ENCODE data around the gene IGLL5.

The IGLL5 gene

GRCh38 chr22:22854466-22854865 is 33.1 kb upstream of the IGLL5 start:
- Histone ChIP-seq H3K27me3 (ENCODE audit: insufficient read depth, low read length) (no peaks in the 10 kb centered on the region), H3K4me1 (ENCODE audit: insufficient read depth, low read length) (peaks cover 9% of the 10 kb centered on the region), H3K36me3 (ENCODE audit: insufficient read depth, low read length) (no peaks in the 10 kb centered on the region), H3K9me3 (ENCODE audit: low read length) (no peaks in the 10 kb centered on the region), H2AFZ (ENCODE audit: low read depth, low read length) (no peak overlapping the region), H3K4me3 (ENCODE audit: low read length) (no peak overlapping the region)

- Histone ChIP-seq H3K27me3 (ENCODE audit: insufficient read depth, low read length) (no peaks in the 10 kb centered on the region), H3K9me3 (ENCODE audit: low read length) (no peaks in the 10 kb centered on the region), H3K36me3 (ENCODE audit: insufficient read depth, low read length) (no peaks in the 10 kb centered on the region), H3K4me3 (ENCODE audit: low read length) (no peak overlapping the region), H3K4me1 (ENCODE audit: insufficient read depth, low read length) (peaks cover 9% of the 10 kb centered on the region), H2AFZ (ENCODE audit: low read depth, low read length) (no peak overlapping the region)
These were observed 32.5 kb upstream of the IGLL5 start for GRCh38 chr22:22855085-22855484.

GRCh38 chr22:22855617-22856308 is 31.9 kb upstream of the IGLL5 start:
- H3K27me3 ChIP-seq (ENCODE audit: insufficient read depth, low read length) = no peaks in the 10 kb centered on the region
- no peak overlapping the region for H3K4me3 ChIP-seq (ENCODE audit: low read length)
- H3K9me3 ChIP-seq (ENCODE audit: low read length) = no peaks in the 10 kb centered on the region
- no peaks in the 10 kb centered on the region for H3K36me3 ChIP-seq (ENCODE audit: insufficient read depth, low read length)
- H3K4me1 ChIP-seq (ENCODE audit: insufficient read depth, low read length) = peaks cover 9% of the 10 kb centered on the region
- no peak overlapping the region for H2AFZ ChIP-seq (ENCODE audit: low read depth, low read length)

- H3K4me1 ChIP-seq (ENCODE audit: insufficient read depth, low read length) = peaks cover 9% of the 10 kb centered on the region
- no peaks in the 10 kb centered on the region for H3K36me3 ChIP-seq (ENCODE audit: insufficient read depth, low read length)
- no peaks in the 10 kb centered on the region for H3K9me3 ChIP-seq (ENCODE audit: low read length)
- no peak overlapping the region for H2AFZ ChIP-seq (ENCODE audit: low read depth, low read length)
- no peaks in the 10 kb centered on the region for H3K27me3 ChIP-seq (ENCODE audit: insufficient read depth, low read length)
- no peak overlapping the region for H3K4me3 ChIP-seq (ENCODE audit: low read length)
These were observed 31.3 kb upstream of the IGLL5 start for GRCh38 chr22:22856364-22856763.

- H3K4me1 ChIP-seq (ENCODE audit: insufficient read depth, low read length) = peaks cover 12% of the 10 kb centered on the region
- no peak overlapping the region for H2AFZ ChIP-seq (ENCODE audit: low read depth, low read length)
- no peak overlapping the region for H3K4me3 ChIP-seq (ENCODE audit: low read length)
- no peaks in the 10 kb centered on the region for H3K27me3 ChIP-seq (ENCODE audit: insufficient read depth, low read length)
- H3K9me3 ChIP-seq (ENCODE audit: low read length) = no peaks in the 10 kb centered on the region
- H3K36me3 ChIP-seq (ENCODE audit: insufficient read depth, low read length) = no peaks in the 10 kb centered on the region
These were observed 30.6 kb upstream of the IGLL5 start for GRCh38 chr22:22856885-22857606.

GRCh38 chr22:22857607-22858558 is 29.7 kb upstream of the IGLL5 start:
- Histone ChIP-seq H3K4me3 (ENCODE audit: low read length) (no peak overlapping the region), H3K27me3 (ENCODE audit: insufficient read depth, low read length) (no peaks in the 10 kb centered on the region), H2AFZ (ENCODE audit: low read depth, low read length) (no peak overlapping the region)

GRCh38 chr22:22858559-22858937 is 29.1 kb upstream of the IGLL5 start:
- no peak overlapping the region for H2AFZ ChIP-seq (ENCODE audit: low read depth, low read length)
- no peaks in the 10 kb centered on the region for H3K36me3 ChIP-seq (ENCODE audit: insufficient read depth, low read length)
- no peak overlapping the region for H3K4me3 ChIP-seq (ENCODE audit: low read length)
- no peaks in the 10 kb centered on the region for H3K9me3 ChIP-seq (ENCODE audit: low read length)
- H3K27me3 ChIP-seq (ENCODE audit: insufficient read depth, low read length) = no peaks in the 10 kb centered on the region
- peaks cover 12% of the 10 kb centered on the region for H3K4me1 ChIP-seq (ENCODE audit: insufficient read depth, low read length)

More at GRCh38 chr22:22857607-22858558, 29.7 kb upstream of the IGLL5 start:
- peaks cover 12% of the 10 kb centered on the region for H3K4me1 ChIP-seq (ENCODE audit: insufficient read depth, low read length)
- H3K36me3 ChIP-seq (ENCODE audit: insufficient read depth, low read length) = no peaks in the 10 kb centered on the region
- no peaks in the 10 kb centered on the region for H3K9me3 ChIP-seq (ENCODE audit: low read length)

GRCh38 chr22:22863001-22863400 is 24.6 kb upstream of the IGLL5 start:
- H3K36me3 ChIP-seq (ENCODE audit: insufficient read depth, low read length) = no peaks in the 10 kb centered on the region
- peaks cover 6% of the 10 kb centered on the region for H3K27me3 ChIP-seq (ENCODE audit: insufficient read depth, low read length)

GRCh38 chr22:22865311-22866072 is 22.1 kb upstream of the IGLL5 start:
- no peak overlapping the region for H3K4me3 ChIP-seq (ENCODE audit: low read length)
- no peaks in the 10 kb centered on the region for H3K36me3 ChIP-seq (ENCODE audit: insufficient read depth, low read length)
- H3K9me3 ChIP-seq (ENCODE audit: low read length) = no peaks in the 10 kb centered on the region
- H3K4me1 ChIP-seq (ENCODE audit: insufficient read depth, low read length) = peaks cover 2% of the 10 kb centered on the region
- peaks cover 6% of the 10 kb centered on the region for H3K27me3 ChIP-seq (ENCODE audit: insufficient read depth, low read length)
- no peak overlapping the region for H2AFZ ChIP-seq (ENCODE audit: low read depth, low read length)

More at GRCh38 chr22:22863001-22863400, 24.6 kb upstream of the IGLL5 start:
- peaks cover 12% of the 10 kb centered on the region for H3K4me1 ChIP-seq (ENCODE audit: insufficient read depth, low read length)
- no peak overlapping the region for H3K4me3 ChIP-seq (ENCODE audit: low read length)
- no peak overlapping the region for H2AFZ ChIP-seq (ENCODE audit: low read depth, low read length)
- no peaks in the 10 kb centered on the region for H3K9me3 ChIP-seq (ENCODE audit: low read length)

GRCh38 chr22:22866381-22867111 is 21.1 kb upstream of the IGLL5 start:
- peaks cover 6% of the 10 kb centered on the region for H3K27me3 ChIP-seq (ENCODE audit: insufficient read depth, low read length)
- H3K4me3 ChIP-seq (ENCODE audit: low read length) = no peak overlapping the region
- no peak overlapping the region for H2AFZ ChIP-seq (ENCODE audit: low read depth, low read length)
- no peaks in the 10 kb centered on the region for H3K36me3 ChIP-seq (ENCODE audit: insufficient read depth, low read length)
- H3K9me3 ChIP-seq (ENCODE audit: low read length) = no peaks in the 10 kb centered on the region
- peaks cover 2% of the 10 kb centered on the region for H3K4me1 ChIP-seq (ENCODE audit: insufficient read depth, low read length)

- H3K36me3 ChIP-seq (ENCODE audit: insufficient read depth, low read length) = no peaks in the 10 kb centered on the region
- no peak overlapping the region for H3K4me3 ChIP-seq (ENCODE audit: low read length)
- no peaks in the 10 kb centered on the region for H3K9me3 ChIP-seq (ENCODE audit: low read length)
- H3K4me1 ChIP-seq (ENCODE audit: insufficient read depth, low read length) = no peaks in the 10 kb centered on the region
- peaks cover 6% of the 10 kb centered on the region for H3K27me3 ChIP-seq (ENCODE audit: insufficient read depth, low read length)
- no peak overlapping the region for H2AFZ ChIP-seq (ENCODE audit: low read depth, low read length)
These were observed 19.5 kb upstream of the IGLL5 start for GRCh38 chr22:22867996-22868715.

Data from neuron (in vitro differentiated cells).